GM12878 (cell line): ENCODE results near the gene IFIT3. TPM values are rescaled to one million over a fixed set of nuclear protein-coding genes. Genes with fewer than 3 reads are reported as not detected.

ENCODE experiments used
- ATAC-seq: fragments of 200-7000 bp; cut with Tn5 transposase; 3 replicates; pipeline ENCODE4 v1.9.1; 2020; ENCODE audit warnings: mild to moderate bottlenecking, moderate library complexity
- BruUV-seq: library from RNA; stranded (reverse); fragments of 400-500 nt; replicated peaks from 2 replicates; lab custom pipeline; 2021; lab: Mats Ljungman, UMichigan
- CTCF ChIA-PET: fragments of 300-600 bp; sonication (Branson Sonifier 250); formaldehyde crosslinking; extraction: SDS; loops from one replicate; lab custom pipeline; 2021; ENCODE audit warnings: inconsistent platforms; lab: Yijun Ruan, JAX
- POLR2A ChIA-PET: fragments of 350-600 bp; formaldehyde crosslinking; extraction: SDS; loops from one replicate; lab custom pipeline; 2021; ENCODE audit warnings: inconsistent platforms; lab: Charles Lee
- RAD21 ChIA-PET: fragments of 300-600 bp; sonication (Branson Sonifier 250); formaldehyde crosslinking; loops from one replicate; lab custom pipeline; 2023; ENCODE audit warnings: antibody characterized with exemption; ENCODE audit not compliant: unreplicated experiment; lab: Charles Lee
- SMC1A ChIA-PET: fragments of 300-600 bp; sonication (Branson Sonifier 250); formaldehyde crosslinking; loops from one replicate; lab custom pipeline; 2023; ENCODE audit not compliant: unreplicated experiment, uncharacterized antibody; lab: Charles Lee
- DNase-seq: peaks from one replicate; pipeline ENCODE4 v3.0.0-alpha.2; 2011; ENCODE audit warnings: low read depth, low spot score
- FAIRE-seq: peaks from 3 replicates; lab custom pipeline; 2011; peaks lifted over from hg19 to GRCh38; lab: Jason Lieb, UNC
- H2AFZ ChIP-seq: 2 replicates; pipeline ENCODE4 v1.6.0; 2011; ENCODE audit warnings: low read depth, low read length, control low read depth; ENCODE audit not compliant: control insufficient read depth
- H3K27ac ChIP-seq: 2 replicates; pipeline ENCODE4 v1.5.1; 2011; ENCODE audit warnings: control low read depth; ENCODE audit not compliant: control insufficient read depth, insufficient read depth
- H3K27me3 ChIP-seq, 2 experiments: replicated peaks in 1 of 2; 2 replicates each; pipeline versions ENCODE4 v1.6.0 to v1.6.1; 2011; ENCODE audit warnings: low read length in 1 of 2; ENCODE audit not compliant: control insufficient read depth in 2 of 2, insufficient read depth in 2 of 2
- H3K36me3 ChIP-seq, 2 experiments: 2 replicates each; pipeline ENCODE4 v1.5.1; 2011; ENCODE audit warnings: low read length in 1 of 2; ENCODE audit not compliant: control insufficient read depth in 2 of 2, insufficient read depth in 2 of 2
- H3K4me1 ChIP-seq: 2 replicates; pipeline ENCODE4 v1.6.1; 2011; ENCODE audit warnings: mild to moderate bottlenecking, low read length, moderate library complexity, mixed read lengths; ENCODE audit not compliant: control insufficient read depth, insufficient read depth
- H3K4me2 ChIP-seq: 2 replicates; pipeline ENCODE4 v1.6.0; 2011; ENCODE audit warnings: control low read depth; ENCODE audit not compliant: control insufficient read depth, insufficient read depth
- H3K4me3 ChIP-seq: fragments of 200-600 bp; sonication (generic); 2 replicates; pipeline ENCODE4 v1.5.1; 2016
- H3K79me2 ChIP-seq: 2 replicates; pipeline ENCODE4 v1.6.0; 2011; ENCODE audit warnings: low read length; ENCODE audit not compliant: control insufficient read depth, insufficient read depth
- H3K9ac ChIP-seq: 2 replicates; pipeline ENCODE4 v1.8.0; 2011; ENCODE audit warnings: low read length, control low read depth, mixed read lengths; ENCODE audit not compliant: control insufficient read depth, insufficient read depth
- H3K9me3 ChIP-seq: replicated peaks from 3 replicates; pipeline ENCODE4 v1.5.1; 2011; ENCODE audit warnings: mild to moderate bottlenecking, low read length; ENCODE audit not compliant: control insufficient read depth, insufficient read depth
- H4K20me1 ChIP-seq: 2 replicates; pipeline ENCODE4 v1.6.0; 2011; ENCODE audit not compliant: control insufficient read depth, insufficient read depth
- BRCA1 ChIP-seq: IDR thresholded peaks from 2 replicates; pipeline ENCODE4 v1.6.1; 2011; ENCODE audit warnings: low read depth, low read length, improper control_type of control experiment
- ESRRA ChIP-seq: IDR thresholded peaks from 2 replicates; pipeline ENCODE4 v1.6.1; 2012; ENCODE audit warnings: mild to moderate bottlenecking, low read length, improper control_type of control experiment
- FOXM1 ChIP-seq: IDR thresholded peaks from 2 replicates; pipeline ENCODE4 v1.6.1; 2012; ENCODE audit warnings: low read depth, mild to moderate bottlenecking, inconsistent platforms, low read length, moderate library complexity
- GABPA ChIP-seq: IDR thresholded peaks from 2 replicates; pipeline ENCODE4 v1.6.1; 2014; ENCODE audit warnings: antibody characterized with exemption, low read depth, mild to moderate bottlenecking, inconsistent platforms
- MTA3 ChIP-seq: IDR thresholded peaks from 2 replicates; pipeline ENCODE4 v1.6.1; 2012; ENCODE audit warnings: low read length, inconsistent platforms, borderline replicate concordance
- NR2F1 ChIP-seq: fragments of 450-650 bp; conservative IDR thresholded peaks from 2 replicates; pipeline ENCODE4 v1.6.1; 2017; ENCODE audit warnings: mild to moderate bottlenecking
- PAX8 ChIP-seq: fragments of 450-650 bp; IDR thresholded peaks from 2 replicates; pipeline ENCODE4 v1.6.1; 2017; ENCODE audit warnings: mild to moderate bottlenecking, moderate library complexity
- PRDM15 ChIP-seq: fragments of 450-650 bp; formaldehyde crosslinking; IDR thresholded peaks from 2 replicates; pipeline ENCODE4 v1.4.0; 2020; ENCODE audit warnings: mild to moderate bottlenecking, moderate library complexity
- RFX5 ChIP-seq: IDR thresholded peaks from 2 replicates; pipeline ENCODE4 v1.6.1; 2011; ENCODE audit warnings: low read depth, low read length, improper control_type of control experiment
- SMAD5 ChIP-seq: IDR thresholded peaks from 2 replicates; pipeline ENCODE4 v1.6.1; 2016; ENCODE audit warnings: antibody characterized with exemption, low read depth
- SMARCA5 ChIP-seq: fragments of 450-650 bp; IDR thresholded peaks from 2 replicates; pipeline ENCODE4 v1.6.1; 2017; ENCODE audit warnings: mild to moderate bottlenecking
- SREBF1 ChIP-seq: IDR thresholded peaks from 2 replicates; pipeline ENCODE4 v1.6.1; 2012; ENCODE audit warnings: mild to moderate bottlenecking, low read length
- WRNIP1 ChIP-seq: IDR thresholded peaks from 2 replicates; pipeline ENCODE4 v1.6.1; 2011; ENCODE audit warnings: low read depth, low read length, improper control_type of control experiment, borderline replicate concordance
- ZNF622 ChIP-seq: fragments of 450-650 bp; IDR thresholded peaks from 2 replicates; pipeline ENCODE4 v1.6.1; 2017; ENCODE audit warnings: mild to moderate bottlenecking, inconsistent platforms
- ZNF687 ChIP-seq: fragments of 450-650 bp; IDR thresholded peaks from 2 replicates; pipeline ENCODE4 v1.6.1; 2017; ENCODE audit warnings: mild to moderate bottlenecking, moderate library complexity
- WGBS: methylation state at CpG from one replicate; pipeline ENCODE4 v1.1.6; 2016; ENCODE audit warnings: low lambda C conversion rate; ENCODE audit not compliant: insufficient replicate concordance, insufficient coverage; ENCODE audit errors: missing lambda C conversion rate; 5-methylcytosine and 5-hydroxymethylcytosine counted together
- in situ Hi-C: fragments of 300-500 bp; cut with MboI; formaldehyde crosslinking; loops from 9 replicates; pipeline ENCODE4 v1.14.3; 2018; ENCODE audit warnings: mixed read lengths
- intact Hi-C: fragments of 100-400 bp; cut with micrococcal nuclease; formaldehyde crosslinking; loops from one replicate; pipeline ENCODE4 v1.14.2; 2022; ENCODE audit not compliant: unreplicated experiment
- polyA plus RNA-seq, 11 experiments: library from polyadenylated mRNA; depleted of rRNA in 4 of 11; unstranded in 6 of 11; stranded (reverse) in 5 of 11; fragments of >200 nt; fragmentation: Nextera tagmentation in 4 of 11; fragmentation: Illumina TruSeq in 1 of 11; extraction: Ambion mirVana in 4 of 11; extraction: Trizol in 1 of 11; gene quantifications; 1 replicate in 1 of 11; 2 replicates in 10 of 11; pipeline versions ENCODE4 v1.2.1 to v1.2.3, GENCODE V29; 2011 to 2016; ENCODE audit warnings: inconsistent platforms in 2 of 11, missing spikeins in 2 of 11, low read depth in 1 of 11
- total RNA-seq, 4 experiments: library from RNA; depleted of rRNA in 3 of 4; stranded (reverse); fragments of >200 nt in 3 of 4; fragmentation: Illumina TruSeq in 1 of 4; extraction: Trizol in 1 of 4; gene quantifications; 2 replicates each; pipeline versions ENCODE4 v1.2.1 to v1.2.3, GENCODE V29; 2013 to 2021
- TF ChIP-seq, protein P1 (sequence below): IDR thresholded peaks from 2 replicates; pipeline ENCODE4 v1.6.1; 2012; ENCODE audit warnings: low read depth, low read length, improper control_type of control experiment

The IFIT3 gene
- total and polyA plus RNA-seq, 10 of the 15 experiments (the other 5 are each of a cell fraction or from before 2014, with no cell fraction given): 27.0 to 70.2 (median 51.1) TPM

DNA sequence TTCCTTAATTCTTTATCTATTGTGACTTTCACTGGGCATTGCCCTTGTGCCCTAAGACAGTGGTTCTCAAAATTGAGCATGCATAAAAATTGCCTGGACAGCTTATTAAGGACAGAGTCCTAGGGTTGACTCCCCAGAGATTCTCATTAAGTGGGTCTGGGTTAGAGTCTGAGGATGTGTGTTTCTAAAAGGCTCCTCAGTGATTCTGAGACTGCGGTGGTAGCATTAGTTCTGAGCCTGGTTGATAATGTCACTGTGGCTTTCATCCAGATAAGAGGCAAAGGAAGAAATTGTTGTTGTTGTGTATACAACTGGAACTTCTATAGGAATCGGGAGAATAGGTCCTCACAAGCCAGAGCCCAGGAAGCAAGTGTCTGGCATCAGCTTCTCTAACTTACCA is 24.6 kb upstream of the IFIT3 start:
- DNase-seq: no peak
- intact Hi-C loops: no loop called here
- ChIA-PET POLR2A (interaction anchor here (1.0 to 1.9 kb wide), 3 partner anchors 66 to 116 kb away, joined by 3 to 9 read pairs (median 5); no protein-coding TSS in a partner anchor), RAD21 (interaction anchor here (0.6 to 6.5 kb wide), 6 partner anchors 20 to 111 kb away, joined by 3 to 68 read pairs (median 4); partner anchors contain the start of genes IFIT1 and IFIT5), SMC1A (interaction anchor here (0.7 to 9.1 kb wide), 13 partner anchors 10 to 1685 kb away, joined by 3 to 98 read pairs (median 6); partner anchors contain the start of genes IFIT1 and IFIT3), CTCF (interaction anchor here (0.8 to 7.4 kb wide), 7 partner anchors 27 to 459 kb away, joined by 3 to 95 read pairs (median 3); partner anchors contain the start of genes IFIT1B and IFIT5)
- Histone ChIP-seq H3K9me3 (no peaks in the 10 kb centered on the region), H3K4me1 (peaks cover 3% of the 10 kb centered on the region), H4K20me1 (no peaks in the 10 kb centered on the region), H3K4me2 (peak overlapping the region; percentile 94), H3K4me3 (peak overlapping the region; percentile 79), H3K9ac (peak overlapping the region; percentile 73; the same call in 1 of the 2 replicates), H3K36me3 (0 out of 4 replicates have a peak, but pooled peaks cover 0 to 2% of the 10 kb centered on the region in 2 experiments), H3K27ac (peak overlapping the region; percentile 64; the same call in 1 of the 2 replicates), H2AFZ (no peak overlapping the region; the same call in 1 of the 2 replicates), H3K79me2 (peaks cover 23% of the 10 kb centered on the region), H3K27me3 (no peaks in the 10 kb centered on the region)
- in situ Hi-C loops: no loop called here
- 68% methylated on average over 2 of the region's 2 CpGs for WGBS
- no peak for TF ChIP-seq SREBF1
- TF ChIP-seq MTA3: no peak
- no peak for TF ChIP-seq BRCA1
- no peak for TF ChIP-seq PRDM15 (CRISPR knock-in tag)
- TF ChIP-seq ZNF687: no peak
- TF ChIP-seq FOXM1: no peak
- TF ChIP-seq RFX5: no peak
- TF ChIP-seq SMAD5: no peak
- TF ChIP-seq SMARCA5: no peak
- TF ChIP-seq WRNIP1: no peak
- TF ChIP-seq ZNF622: no peak
- TF ChIP-seq, protein P1, sequence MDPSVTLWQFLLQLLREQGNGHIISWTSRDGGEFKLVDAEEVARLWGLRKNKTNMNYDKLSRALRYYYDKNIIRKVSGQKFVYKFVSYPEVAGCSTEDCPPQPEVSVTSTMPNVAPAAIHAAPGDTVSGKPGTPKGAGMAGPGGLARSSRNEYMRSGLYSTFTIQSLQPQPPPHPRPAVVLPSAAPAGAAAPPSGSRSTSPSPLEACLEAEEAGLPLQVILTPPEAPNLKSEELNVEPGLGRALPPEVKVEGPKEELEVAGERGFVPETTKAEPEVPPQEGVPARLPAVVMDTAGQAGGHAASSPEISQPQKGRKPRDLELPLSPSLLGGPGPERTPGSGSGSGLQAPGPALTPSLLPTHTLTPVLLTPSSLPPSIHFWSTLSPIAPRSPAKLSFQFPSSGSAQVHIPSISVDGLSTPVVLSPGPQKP: no peak
- TF ChIP-seq PAX8: no peak
- TF ChIP-seq GABPA: no peak
- TF ChIP-seq NR2F1: no peak
- no peak for TF ChIP-seq ESRRA
- FAIRE-seq: no peak
- no TSS peak for BruUV-seq
- 0 out of 3 replicates have a peak, but pooled peaks have one; percentile 14 for ATAC-seq
